DOHH2 (cell line): ENCODE results near the gene EGR2.

ENCODE experiments used
- H3F3A ChIP-seq: fragments of 200-600 bp; sonication (generic), shearing (Covaris generic); 2 replicates; pipeline ENCODE4 v1.6.0; 2016; ENCODE audit warnings: antibody characterized with exemption, mild to moderate bottlenecking; ENCODE audit not compliant: control insufficient read depth, insufficient read depth
- H3K27ac ChIP-seq: fragments of 200-600 bp; sonication (generic); 2 replicates; pipeline ENCODE4 v1.5.1; 2014; ENCODE audit warnings: low read depth, mild to moderate bottlenecking, low read length, moderate library complexity
- H3K27me3 ChIP-seq: fragments of 200-600 bp; sonication (generic); 2 replicates; pipeline ENCODE4 v1.6.1; 2014; ENCODE audit warnings: mild to moderate bottlenecking, low read length, mixed read lengths; ENCODE audit not compliant: control insufficient read depth
- H3K36me3 ChIP-seq: fragments of 200-600 bp; sonication (generic); 2 replicates; pipeline ENCODE4 v1.6.1; 2014; ENCODE audit warnings: mild to moderate bottlenecking, low read length, moderate library complexity, mixed read lengths; ENCODE audit not compliant: control insufficient read depth
- H3K4me1 ChIP-seq: fragments of 200-600 bp; sonication (generic); 2 replicates; pipeline ENCODE4 v1.6.1; 2014; ENCODE audit warnings: mild to moderate bottlenecking, low read length, mixed read lengths; ENCODE audit not compliant: control insufficient read depth
- H3K4me2 ChIP-seq: fragments of 200-600 bp; sonication (generic); 2 replicates; pipeline ENCODE4 v1.6.0; 2014; ENCODE audit warnings: mild to moderate bottlenecking, low read length, moderate library complexity
- H3K4me3 ChIP-seq: fragments of 200-600 bp; sonication (generic); 2 replicates; pipeline ENCODE4 v1.5.1; 2014; ENCODE audit warnings: mild to moderate bottlenecking, low read length, mixed read lengths
- H3K79me2 ChIP-seq: fragments of 200-600 bp; sonication (generic); 2 replicates; pipeline ENCODE4 v1.6.1; 2014; ENCODE audit warnings: mild to moderate bottlenecking, low read length, mixed read lengths; ENCODE audit not compliant: control insufficient read depth
- H3K9me2 ChIP-seq: fragments of 200-600 bp; sonication (generic); replicated peaks from 2 replicates; pipeline ENCODE4 v1.6.1; 2014; ENCODE audit warnings: mild to moderate bottlenecking, low read length, mixed read lengths; ENCODE audit not compliant: control insufficient read depth
- H3K9me3 ChIP-seq: fragments of 200-600 bp; sonication (generic); 2 replicates; pipeline ENCODE4 v1.6.1; 2014; ENCODE audit warnings: antibody characterized with exemption, low read length, mixed read lengths; ENCODE audit not compliant: control insufficient read depth, insufficient read depth
- H4K20me1 ChIP-seq: fragments of 200-600 bp; sonication (generic); 2 replicates; pipeline ENCODE4 v1.6.0; 2014; ENCODE audit warnings: low read depth, mild to moderate bottlenecking, antibody characterized with exemption, low read length, moderate library complexity; ENCODE audit not compliant: control insufficient read depth, insufficient read depth
- CTCF ChIP-seq: fragments of 200-600 bp; sonication (generic); IDR thresholded peaks from one replicate; pipeline ENCODE4 v1.5.1; 2014; ENCODE audit warnings: antibody characterized with exemption, mild to moderate bottlenecking, low read depth, low read length; ENCODE audit not compliant: poor library complexity, severe bottlenecking
- EZH2phosphoT487 ChIP-seq: fragments of 200-600 bp; sonication (generic); IDR thresholded peaks from 2 replicates; pipeline ENCODE4 v1.6.1; 2017; ENCODE audit warnings: borderline replicate concordance, mild to moderate bottlenecking, antibody characterized with exemption, low read length, moderate library complexity, mixed read lengths

The EGR2 gene

DNA sequence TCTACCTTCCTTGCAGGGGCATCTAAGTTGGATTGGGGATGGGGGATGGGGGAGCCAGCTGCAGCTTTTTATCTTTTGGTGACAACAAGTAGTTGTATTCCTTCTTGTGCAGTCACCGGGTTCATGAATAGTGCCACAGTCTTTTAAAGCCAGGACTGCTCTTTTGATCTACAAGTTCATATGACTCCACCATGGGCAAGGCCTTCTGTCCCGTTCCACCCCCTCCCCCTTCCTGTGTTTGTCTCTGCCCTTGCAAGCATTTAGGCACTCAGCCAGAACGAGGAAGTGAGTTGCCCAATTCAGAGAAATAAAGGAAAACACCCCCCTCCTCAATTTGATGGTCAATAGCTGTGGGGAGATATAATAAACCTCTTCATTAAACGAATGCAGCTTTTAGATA is 44.8 kb upstream of the EGR2 start:
- H3K9me2 ChIP-seq, result no peaks in the 10 kb centered on the region
- no peaks in the 10 kb centered on the region for H3K27me3 ChIP-seq
- H3K9me3 ChIP-seq, result no peaks in the 10 kb centered on the region
- H3K79me2 ChIP-seq, result no peaks in the 10 kb centered on the region
- H3K4me3 ChIP-seq, result no peak overlapping the region
- H3K4me2 ChIP-seq, result peak overlapping the region; percentile 39
- no peak for TF ChIP-seq CTCF
- TF ChIP-seq EZH2phosphoT487, result no peak
- no peaks in the 10 kb centered on the region for H3F3A ChIP-seq
- H3K36me3 ChIP-seq, result no peaks in the 10 kb centered on the region
- no peak overlapping the region for H3K27ac ChIP-seq
- no peaks in the 10 kb centered on the region for H4K20me1 ChIP-seq
- H3K4me1 ChIP-seq, result peaks cover 24% of the 10 kb centered on the region

GRCh38 chr10:62858364-62858763 is 42.2 kb upstream of the EGR2 start:
- H3K27me3 ChIP-seq, result no peaks in the 10 kb centered on the region
- no peaks in the 10 kb centered on the region for H3K9me3 ChIP-seq
- no peaks in the 10 kb centered on the region for H4K20me1 ChIP-seq
- TF ChIP-seq CTCF (no peak), EZH2phosphoT487 (no peak)
- no peaks in the 10 kb centered on the region for H3F3A ChIP-seq
- no peak overlapping the region for H3K27ac ChIP-seq
- peaks cover 33% of the 10 kb centered on the region for H3K4me1 ChIP-seq
- no peaks in the 10 kb centered on the region for H3K79me2 ChIP-seq
- no peak overlapping the region for H3K4me2 ChIP-seq
- no peaks in the 10 kb centered on the region for H3K36me3 ChIP-seq
- no peak overlapping the region for H3K4me3 ChIP-seq
- no peaks in the 10 kb centered on the region for H3K9me2 ChIP-seq

DNA sequence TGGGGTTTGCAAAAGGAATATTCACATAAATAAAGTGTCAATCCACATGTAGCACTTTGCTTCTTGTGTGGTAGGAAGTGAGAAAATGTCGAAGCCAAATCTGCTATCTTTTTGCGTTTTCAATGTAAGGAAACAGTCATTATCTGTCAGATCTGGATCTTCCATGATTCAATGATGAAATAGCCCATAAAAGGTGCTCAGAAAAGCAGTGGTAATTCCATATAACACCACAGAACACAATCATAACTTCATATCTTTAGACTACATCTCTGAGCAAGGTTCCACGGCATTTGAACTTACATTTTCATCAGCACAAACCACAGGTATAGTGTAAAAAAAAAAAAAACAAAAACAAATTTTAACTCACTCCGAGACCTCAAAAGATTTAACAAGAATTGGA is 39.9 kb upstream of the EGR2 start:
- Histone ChIP-seq H3K9me3 (no peaks in the 10 kb centered on the region), H3K79me2 (no peaks in the 10 kb centered on the region), H4K20me1 (no peaks in the 10 kb centered on the region), H3K27ac (no peak overlapping the region), H3K4me1 (peaks cover 48% of the 10 kb centered on the region), H3K9me2 (no peaks in the 10 kb centered on the region), H3K27me3 (no peaks in the 10 kb centered on the region), H3K4me2 (no peak overlapping the region), H3K36me3 (no peaks in the 10 kb centered on the region), H3F3A (no peaks in the 10 kb centered on the region), H3K4me3 (no peak overlapping the region)
- no peak for TF ChIP-seq EZH2phosphoT487
- no peak for TF ChIP-seq CTCF

GRCh38 chr10:62853710-62854109 is 37.5 kb upstream of the EGR2 start:
- Histone ChIP-seq H3F3A (no peaks in the 10 kb centered on the region), H4K20me1 (no peaks in the 10 kb centered on the region), H3K9me2 (no peaks in the 10 kb centered on the region), H3K36me3 (no peaks in the 10 kb centered on the region), H3K4me1 (peaks cover 42% of the 10 kb centered on the region), H3K4me2 (peak overlapping the region; percentile 67), H3K27ac (peak overlapping the region; percentile 45), H3K79me2 (no peaks in the 10 kb centered on the region), H3K4me3 (peak overlapping the region; percentile 37), H3K9me3 (no peaks in the 10 kb centered on the region), H3K27me3 (no peaks in the 10 kb centered on the region)
- no peak for TF ChIP-seq EZH2phosphoT487
- TF ChIP-seq CTCF, result no peak
